A549 (cell line): ENCODE data around the gene POLE2.

Experiments used
- BHLHE40 ChIP-seq: IDR thresholded peaks from 2 replicates; pipeline ENCODE4 v1.6.1; 2012; ENCODE audit warnings: low read depth, low read length, inconsistent platforms
- CHD2 ChIP-seq: fragments of 150-350 bp; IDR thresholded peaks from 2 replicates; pipeline ENCODE4 v1.6.1; 2014; ENCODE audit warnings: low read length; ENCODE audit not compliant: partially characterized antibody
- CTCF ChIP-seq: fragments of >200 bp; sonication (Bioruptor Twin); formaldehyde crosslinking; IDR thresholded peaks from 3 replicates; pipeline ENCODE4 v1.5.1; 2016
- EHMT2 ChIP-seq: fragments of 200-600 bp; sonication (generic); IDR thresholded peaks from 2 replicates; pipeline ENCODE4 v1.6.1; 2016; ENCODE audit warnings: antibody characterized with exemption, low read depth, mild to moderate bottlenecking, moderate library complexity
- EP300 ChIP-seq, 2 experiments: fragments of >200 bp; sonication (Bioruptor Twin); formaldehyde crosslinking; IDR thresholded peaks; 2 replicates in 1 of 2; 3 replicates in 1 of 2; pipeline ENCODE4 v1.6.1; 2016 to 2017
- FOSL2 ChIP-seq, 2 experiments: fragments of 450-650 bp in 1 of 2; fragments of >200 bp in 1 of 2; sonication (Bioruptor Twin) in 1 of 2; formaldehyde crosslinking; IDR thresholded peaks; 2 replicates each; pipeline versions ENCODE4 v1.5.0 to v1.6.1; 2016 to 2020; ENCODE audit warnings: mild to moderate bottlenecking in 1 of 2, moderate library complexity in 1 of 2
- HDAC2 ChIP-seq: fragments of 200-600 bp; sonication (generic); IDR thresholded peaks from 2 replicates; pipeline ENCODE4 v1.6.1; 2016
- JUNB ChIP-seq: fragments of >200 bp; sonication (Bioruptor Twin); formaldehyde crosslinking; IDR thresholded peaks from 2 replicates; pipeline ENCODE4 v1.6.1; 2016
- MAX ChIP-seq: IDR thresholded peaks from 2 replicates; pipeline ENCODE4 v1.6.1; 2012
- POLR2A ChIP-seq: IDR thresholded peaks from 2 replicates; pipeline ENCODE4 v1.6.1; 2012; ENCODE audit warnings: mild to moderate bottlenecking, low read length
- RAD21 ChIP-seq, 2 experiments: fragments of >200 bp in 1 of 2; sonication (Bioruptor Twin) in 1 of 2; formaldehyde crosslinking in 1 of 2; IDR thresholded peaks in 1 of 2; conservative IDR thresholded peaks in 1 of 2; 2 replicates in 1 of 2; 3 replicates in 1 of 2; pipeline ENCODE4 v1.6.1; 2012 to 2018; ENCODE audit warnings: inconsistent platforms in 1 of 2
- RNF2 ChIP-seq: fragments of 200-600 bp; sonication (generic); IDR thresholded peaks from 2 replicates; pipeline ENCODE4 v1.6.1; 2016; ENCODE audit warnings: low read depth, mild to moderate bottlenecking, antibody characterized with exemption, moderate library complexity, borderline replicate concordance
- SMC3 ChIP-seq: fragments of >200 bp; sonication (Bioruptor Twin); formaldehyde crosslinking; IDR thresholded peaks from 3 replicates; pipeline ENCODE4 v1.6.1; 2018; ENCODE audit warnings: inconsistent platforms

- TF ChIP-seq CTCF (no peak), BHLHE40 (no peak), JUNB (no peak), FOSL2 (IDR thresholded peaks at IDR 0.05) (no peak), FOSL2 (CRISPR knock-in tag; IDR thresholded peaks at IDR 0.05) (no peak), EP300 (IDR thresholded peaks at IDR 0.05) (no peak), SMC3 (no peak), POLR2A (no peak), MAX (no peak), EHMT2 (no peak), HDAC2 (no peak), RAD21 (conservative IDR thresholded peaks at IDR 0.05 in 1 of 2, IDR thresholded peaks at IDR 0.05 in 1 of 2) (no peak), CHD2 (no peak), RNF2 (no peak)
Observed at GRCh38 chr14:49654511-49654910, 33.5 kb downstream of the POLE2 start.
